G401 (cell line): ENCODE data around the gene USP32. TPM values are rescaled to one million over a fixed set of nuclear protein-coding genes. Genes with fewer than 3 reads are reported as not detected.

Experiments
- DNase-seq: peaks from one replicate; pipeline ENCODE4 v3.0.0-alpha.2; 2015; ENCODE audit warnings: low spot score
- in situ Hi-C: cut with HindIII; loops from 2 replicates; pipeline ENCODE4 v1.10.0; 2016; ENCODE audit warnings: low sequenced_read_pairs, mixed read lengths
- total RNA-seq: library from RNA; depleted of rRNA; stranded (reverse); fragments of >200 nt; shearing (Covaris generic); gene quantifications from 2 replicates; pipeline ENCODE4 v1.2.3, GENCODE V29; 2014

Gene USP32
- total RNA-seq, 1 experiment from 2014 or later: 42.4 TPM

GRCh38 chr17:60314423-60314822, 77.5 kb downstream of the USP32 start:
- in situ Hi-C loops: no loop called here
- no peak for DNase-seq

GRCh38 chr17:60311936-60312335, 80.0 kb downstream of the USP32 start:
- DNase-seq: no peak
- in situ Hi-C loops: no loop called here

GRCh38 chr17:60311186-60311585, 80.7 kb downstream of the USP32 start:
- no peak for DNase-seq
- in situ Hi-C loops: no loop called here

GRCh38 chr17:60305141-60305540, 86.8 kb downstream of the USP32 start:
- in situ Hi-C loops: no loop called here
- no peak for DNase-seq

- in situ Hi-C loops: no loop called here
- no peak for DNase-seq
Observed at GRCh38 chr17:60304502-60304901, 87.4 kb downstream of the USP32 start.

- no peak for DNase-seq
- in situ Hi-C loops: no loop called here
Observed at GRCh38 chr17:60303406-60304099, 88.4 kb downstream of the USP32 start.

- in situ Hi-C loops: no loop called here
- no peak for DNase-seq
Observed at GRCh38 chr17:60301649-60302048, 90.3 kb downstream of the USP32 start.

- in situ Hi-C loops: no loop called here
- DNase-seq: no peak
Observed at GRCh38 chr17:60300949-60301348, 91.0 kb downstream of the USP32 start.

- DNase-seq: no peak
- in situ Hi-C loops: no loop called here
Observed at GRCh38 chr17:60300011-60300410, 91.9 kb downstream of the USP32 start.

GRCh38 chr17:60297760-60298401, 94.1 kb downstream of the USP32 start:
- DNase-seq: no peak
- in situ Hi-C loops: no loop called here

- in situ Hi-C loops: no loop called here
- no peak for DNase-seq
Observed at GRCh38 chr17:60296177-60296576, 95.8 kb downstream of the USP32 start.

GRCh38 chr17:60293580-60294335, 98.2 kb downstream of the USP32 start:
- in situ Hi-C loops: no loop called here
- no peak for DNase-seq

GRCh38 chr17:60292697-60293096, 99.2 kb downstream of the USP32 start:
- in situ Hi-C loops: no loop called here
- no peak for DNase-seq

GRCh38 chr17:60284709-60285108, 107.2 kb downstream of the USP32 start:
- in situ Hi-C loops: no loop called here
- no peak for DNase-seq

- no peak for DNase-seq
- in situ Hi-C loops: no loop called here
Observed at GRCh38 chr17:60283816-60284215, 108.1 kb downstream of the USP32 start.

- in situ Hi-C loops: no loop called here
- no peak for DNase-seq
Observed at GRCh38 chr17:60280673-60281072, 111.3 kb downstream of the USP32 start.

GRCh38 chr17:60278237-60278636, 113.7 kb downstream of the USP32 start:
- in situ Hi-C loops: no loop called here
- no peak for DNase-seq

GRCh38 chr17:60277258-60277657, 114.7 kb downstream of the USP32 start:
- in situ Hi-C loops: no loop called here
- DNase-seq: no peak

- DNase-seq: no peak
- in situ Hi-C loops: no loop called here
Observed at GRCh38 chr17:60269417-60269816, 122.5 kb downstream of the USP32 start.

- no peak for DNase-seq
- in situ Hi-C loops: no loop called here
Observed at GRCh38 chr17:60260540-60260939, 131.4 kb downstream of the USP32 start.
